ENCODE measurements around the gene XNDC1N. TPM values are rescaled to one million over a fixed set of nuclear protein-coding genes. Genes with fewer than 3 reads are reported as not detected.
"Not testable (repeated sequence)": the region's sequence is repeated elsewhere in the genome, so short reads cannot be mapped to it uniquely, and the experiment has no call there.

The XNDC1N gene
- total RNA-seq, 1 experiment from 2014 or later, result 15.8 TPM

GRCh38 chr11:71910775-71911174 lies 17.6 kb downstream of the XNDC1N start:
- peaks cover 11% of the 10 kb centered on the region for H3K36me3 ChIP-seq (ENCODE audit: insufficient read depth, low read length, poor library complexity, severe bottlenecking)
- H3K27me3 ChIP-seq (replicated peaks; ENCODE audit: insufficient read depth, low read depth, low read length, poor library complexity); DNase-seq (ENCODE audit: low spot score); H3K4me1 ChIP-seq (ENCODE audit: insufficient read depth, low read length, poor library complexity, severe bottlenecking); H3K4me3 ChIP-seq (ENCODE audit: low read depth, low read length, poor library complexity, severe bottlenecking); BruUV-seq (replicated peaks); POLR2A ChIA-PET (ENCODE audit: low non-redundant PET); CTCF ChIA-PET; H3K9me3 ChIP-seq (ENCODE audit: low read depth, low read length, poor library complexity, severe bottlenecking); intact Hi-C loops (cut with micrococcal nuclease; ENCODE audit: unreplicated experiment); H3K27ac ChIP-seq (ENCODE audit: low read depth, low read length, poor library complexity, severe bottlenecking): not testable (repeated sequence)

GRCh38 chr11:71908218-71908617 lies 20.2 kb downstream of the XNDC1N start:
- no peaks in the 10 kb centered on the region for H3K27me3 ChIP-seq (replicated peaks; ENCODE audit: insufficient read depth, low read depth, low read length, poor library complexity)
- no peaks in the 10 kb centered on the region for H3K36me3 ChIP-seq (ENCODE audit: insufficient read depth, low read length, poor library complexity, severe bottlenecking)
- ChIA-PET CTCF (no interaction called here), POLR2A (ENCODE audit: low non-redundant PET) (no interaction called here)
- H3K4me3 ChIP-seq (ENCODE audit: low read depth, low read length, poor library complexity, severe bottlenecking), result no peak overlapping the region
- H3K27ac ChIP-seq (ENCODE audit: low read depth, low read length, poor library complexity, severe bottlenecking), result no peak overlapping the region
- no peak for TF ChIP-seq CTCF (conservative IDR thresholded peaks at IDR 0.05; ENCODE audit: low read depth, low read length)
- no TSS peak for BruUV-seq (replicated peaks)
- intact Hi-C loops (cut with micrococcal nuclease; ENCODE audit: unreplicated experiment), result no loop called here
- no peaks in the 10 kb centered on the region for H3K4me1 ChIP-seq (ENCODE audit: insufficient read depth, low read length, poor library complexity, severe bottlenecking)
- H3K9me3 ChIP-seq (ENCODE audit: low read depth, low read length, poor library complexity, severe bottlenecking), result no peaks in the 10 kb centered on the region
- DNase-seq (ENCODE audit: low spot score), result no peak

GRCh38 chr11:71901137-71901536 lies 27.3 kb downstream of the XNDC1N start:
- H3K4me3 ChIP-seq (ENCODE audit: low read depth, low read length, poor library complexity, severe bottlenecking); H3K4me1 ChIP-seq (ENCODE audit: insufficient read depth, low read length, poor library complexity, severe bottlenecking); BruUV-seq (replicated peaks); H3K36me3 ChIP-seq (ENCODE audit: insufficient read depth, low read length, poor library complexity, severe bottlenecking); H3K27me3 ChIP-seq (replicated peaks; ENCODE audit: insufficient read depth, low read depth, low read length, poor library complexity); DNase-seq (ENCODE audit: low spot score); intact Hi-C loops (cut with micrococcal nuclease; ENCODE audit: unreplicated experiment); CTCF ChIA-PET; H3K9me3 ChIP-seq (ENCODE audit: low read depth, low read length, poor library complexity, severe bottlenecking); POLR2A ChIA-PET (ENCODE audit: low non-redundant PET); H3K27ac ChIP-seq (ENCODE audit: low read depth, low read length, poor library complexity, severe bottlenecking): not testable (repeated sequence)

GRCh38 chr11:71895961-71896360 lies 32.4 kb downstream of the XNDC1N start:
- H3K36me3 ChIP-seq (ENCODE audit: insufficient read depth, low read length, poor library complexity, severe bottlenecking), result no peaks in the 10 kb centered on the region
- H3K4me3 ChIP-seq (ENCODE audit: low read depth, low read length, poor library complexity, severe bottlenecking), result no peak overlapping the region
- no peaks in the 10 kb centered on the region for H3K9me3 ChIP-seq (ENCODE audit: low read depth, low read length, poor library complexity, severe bottlenecking)
- no TSS peak for BruUV-seq (replicated peaks)
- TF ChIP-seq EZH2 (IDR thresholded peaks at IDR 0.05; ENCODE audit: borderline replicate concordance, low read depth, low read length, poor library complexity, severe bottlenecking), result no peak
- no peak for TF ChIP-seq CTCF (conservative IDR thresholded peaks at IDR 0.05; ENCODE audit: low read depth, low read length)
- H3K4me1 ChIP-seq (ENCODE audit: insufficient read depth, low read length, poor library complexity, severe bottlenecking), result no peaks in the 10 kb centered on the region
- CTCF ChIA-PET, result no interaction called here
- H3K27me3 ChIP-seq (replicated peaks; ENCODE audit: insufficient read depth, low read depth, low read length, poor library complexity), result no peaks in the 10 kb centered on the region
- POLR2A ChIA-PET (ENCODE audit: low non-redundant PET), result no interaction called here
- intact Hi-C loops (cut with micrococcal nuclease; ENCODE audit: unreplicated experiment), result no loop called here
- DNase-seq (ENCODE audit: low spot score), result no peak
- no peak overlapping the region for H3K27ac ChIP-seq (ENCODE audit: low read depth, low read length, poor library complexity, severe bottlenecking)

- CTCF ChIA-PET; POLR2A ChIA-PET (ENCODE audit: low non-redundant PET); H3K9me3 ChIP-seq (ENCODE audit: low read depth, low read length, poor library complexity, severe bottlenecking): not testable (repeated sequence)
Observed at GRCh38 chr11:71889181-71889872, 39.1 kb downstream of the XNDC1N start.

GRCh38 chr11:71888335-71889010 lies 39.9 kb downstream of the XNDC1N start:
- H3K4me3 ChIP-seq (ENCODE audit: low read depth, low read length, poor library complexity, severe bottlenecking); CTCF ChIA-PET; POLR2A ChIA-PET (ENCODE audit: low non-redundant PET); H3K27ac ChIP-seq (ENCODE audit: low read depth, low read length, poor library complexity, severe bottlenecking); H3K36me3 ChIP-seq (ENCODE audit: insufficient read depth, low read length, poor library complexity, severe bottlenecking); H3K4me1 ChIP-seq (ENCODE audit: insufficient read depth, low read length, poor library complexity, severe bottlenecking); intact Hi-C loops (cut with micrococcal nuclease; ENCODE audit: unreplicated experiment); BruUV-seq (replicated peaks); DNase-seq (ENCODE audit: low spot score); H3K27me3 ChIP-seq (replicated peaks; ENCODE audit: insufficient read depth, low read depth, low read length, poor library complexity); H3K9me3 ChIP-seq (ENCODE audit: low read depth, low read length, poor library complexity, severe bottlenecking): not testable (repeated sequence)

More at GRCh38 chr11:71889181-71889872, 39.1 kb downstream of the XNDC1N start:
- DNase-seq (ENCODE audit: low spot score); H3K4me3 ChIP-seq (ENCODE audit: low read depth, low read length, poor library complexity, severe bottlenecking); BruUV-seq (replicated peaks); H3K4me1 ChIP-seq (ENCODE audit: insufficient read depth, low read length, poor library complexity, severe bottlenecking); H3K27ac ChIP-seq (ENCODE audit: low read depth, low read length, poor library complexity, severe bottlenecking); H3K27me3 ChIP-seq (replicated peaks; ENCODE audit: insufficient read depth, low read depth, low read length, poor library complexity); H3K36me3 ChIP-seq (ENCODE audit: insufficient read depth, low read length, poor library complexity, severe bottlenecking); intact Hi-C loops (cut with micrococcal nuclease; ENCODE audit: unreplicated experiment): not testable (repeated sequence)

All from A673 (cell line).